ENCODE results near the gene ZNF678. TPM values are rescaled to one million over a fixed set of nuclear protein-coding genes. Genes with fewer than 3 reads are reported as not detected.
"Not testable (repeated sequence)": the region's sequence is repeated elsewhere in the genome, so short reads cannot be mapped to it uniquely, and the experiment has no call there.

The ZNF678 gene
- total RNA-seq, 2 donors from 2014 or later: 8.5 to 14.1 TPM

- Mint-ChIP-seq H3K9me3 (peaks cover 0 to 10% of the 10 kb centered on the region in 2 donors), H3K36me3 (peaks cover 8 to 37% of the 10 kb centered on the region in 2 donors), H3K27ac (no peak overlapping the region)
- no peak for ATAC-seq
- DNase-seq (ENCODE audit: low spot score in 2 of 2): no peak
Measured at GRCh38 chr1:227568593-227568992, 5.2 kb downstream of the ZNF678 start.

- peaks cover 15 to 40% of the 10 kb centered on the region in 2 donors for H3K9me3 Mint-ChIP-seq
- H3K36me3 Mint-ChIP-seq: peaks cover 36 to 51% of the 10 kb centered on the region in 2 donors
- DNase-seq (ENCODE audit: low spot score in 2 of 2) (no peak), ATAC-seq (no peak)
- H3K27ac Mint-ChIP-seq: no peak overlapping the region
Measured at GRCh38 chr1:227572752-227573151, 9.4 kb downstream of the ZNF678 start.

- ATAC-seq (no peak), DNase-seq (ENCODE audit: low spot score in 2 of 2) (no peak)
- H3K9me3 Mint-ChIP-seq: peaks cover 15 to 45% of the 10 kb centered on the region in 2 donors
- H3K36me3 Mint-ChIP-seq: peaks cover 49 to 62% of the 10 kb centered on the region in 2 donors
- no peak overlapping the region for H3K27ac Mint-ChIP-seq
Measured at GRCh38 chr1:227574926-227575325, 11.6 kb downstream of the ZNF678 start.

GRCh38 chr1:227576189-227576588 is 12.8 kb downstream of the ZNF678 start:
- H3K27ac Mint-ChIP-seq: no peak overlapping the region
- peaks cover 15 to 46% of the 10 kb centered on the region in 2 donors for H3K9me3 Mint-ChIP-seq

GRCh38 chr1:227577500-227577899 is 14.1 kb downstream of the ZNF678 start:
- DNase-seq (ENCODE audit: low spot score in 2 of 2) (no peak), ATAC-seq (no peak)
- Mint-ChIP-seq H3K36me3 (peaks cover 49 to 57% of the 10 kb centered on the region in 2 donors), H3K27ac (no peak overlapping the region), H3K9me3 (peaks cover 15 to 46% of the 10 kb centered on the region in 2 donors)

More at GRCh38 chr1:227576189-227576588, 12.8 kb downstream of the ZNF678 start:
- H3K36me3 Mint-ChIP-seq: peaks cover 49 to 57% of the 10 kb centered on the region in 2 donors
- no peak for DNase-seq (ENCODE audit: low spot score in 2 of 2)
- no peak for ATAC-seq

- ATAC-seq (no peak), DNase-seq (ENCODE audit: low spot score in 2 of 2) (no peak)
- Mint-ChIP-seq H3K36me3 (peaks cover 23 to 37% of the 10 kb centered on the region in 2 donors), H3K27ac (no peak overlapping the region), H3K9me3 (peaks cover 13 to 28% of the 10 kb centered on the region in 2 donors)
Measured at GRCh38 chr1:227583354-227583753, 20.0 kb downstream of the ZNF678 start.

GRCh38 chr1:227586733-227587132 is 23.4 kb downstream of the ZNF678 start:
- DNase-seq (ENCODE audit: low spot score in 2 of 2): no peak
- H3K36me3 Mint-ChIP-seq: peaks cover 46 to 54% of the 10 kb centered on the region in 2 donors
- H3K9me3 Mint-ChIP-seq: peaks cover 21 to 24% of the 10 kb centered on the region in 2 donors
- ATAC-seq: no peak
- no peak overlapping the region for H3K27ac Mint-ChIP-seq

GRCh38 chr1:227587968-227588367 is 24.6 kb downstream of the ZNF678 start:
- DNase-seq (ENCODE audit: low spot score in 2 of 2): no peak
- no peak for ATAC-seq
- H3K9me3 Mint-ChIP-seq: peaks cover 21 to 24% of the 10 kb centered on the region in 2 donors
- peaks cover 55 to 58% of the 10 kb centered on the region in 2 donors for H3K36me3 Mint-ChIP-seq
- no peak overlapping the region for H3K27ac Mint-ChIP-seq

GRCh38 chr1:227588769-227589168 is 25.4 kb downstream of the ZNF678 start:
- not testable (repeated sequence) for H3K27ac Mint-ChIP-seq; DNase-seq (ENCODE audit: low spot score in 2 of 2); ATAC-seq
- peaks cover 59 to 63% of the 10 kb centered on the region in 2 donors for H3K36me3 Mint-ChIP-seq
- H3K9me3 Mint-ChIP-seq: peaks cover 22 to 29% of the 10 kb centered on the region in 2 donors

GRCh38 chr1:227589777-227590176 is 26.4 kb downstream of the ZNF678 start:
- not testable (repeated sequence) for ATAC-seq; H3K27ac Mint-ChIP-seq; DNase-seq (ENCODE audit: low spot score in 2 of 2)
- H3K36me3 Mint-ChIP-seq: peaks cover 53 to 62% of the 10 kb centered on the region in 2 donors
- peaks cover 19 to 24% of the 10 kb centered on the region in 2 donors for H3K9me3 Mint-ChIP-seq

- Mint-ChIP-seq H3K9me3 (peaks cover 33 to 35% of the 10 kb centered on the region in 2 donors), H3K36me3 (peaks cover 60 to 65% of the 10 kb centered on the region in 2 donors)
- not testable (repeated sequence) for DNase-seq (ENCODE audit: low spot score in 2 of 2); ATAC-seq; H3K27ac Mint-ChIP-seq
Measured at GRCh38 chr1:227596222-227596621, 32.9 kb downstream of the ZNF678 start.

- H3K36me3 Mint-ChIP-seq: peaks cover 50 to 59% of the 10 kb centered on the region in 2 donors
- no peak overlapping the region for H3K27ac Mint-ChIP-seq
- DNase-seq (ENCODE audit: low spot score in 2 of 2): no peak
- peaks cover 26 to 32% of the 10 kb centered on the region in 2 donors for H3K9me3 Mint-ChIP-seq
- ATAC-seq: no peak
Measured at GRCh38 chr1:227603327-227603726, 40.0 kb downstream of the ZNF678 start.

- no peak overlapping the region for H3K27ac Mint-ChIP-seq
- peaks cover 17 to 23% of the 10 kb centered on the region in 2 donors for H3K9me3 Mint-ChIP-seq
- DNase-seq (ENCODE audit: low spot score in 2 of 2): no peak
- no peak for ATAC-seq
- H3K36me3 Mint-ChIP-seq: peaks cover 41 to 50% of the 10 kb centered on the region in 2 donors
Measured at GRCh38 chr1:227604446-227604845, 41.1 kb downstream of the ZNF678 start.

- Mint-ChIP-seq H3K36me3 (peaks cover 45 to 50% of the 10 kb centered on the region in 2 donors), H3K9me3 (peaks cover 13 to 14% of the 10 kb centered on the region in 2 donors)
- ATAC-seq; DNase-seq (ENCODE audit: low spot score in 2 of 2); H3K27ac Mint-ChIP-seq: not testable (repeated sequence)
Measured at GRCh38 chr1:227606271-227606670, 42.9 kb downstream of the ZNF678 start.

- ATAC-seq (no peak), DNase-seq (ENCODE audit: low spot score in 2 of 2) (no peak)
- Mint-ChIP-seq H3K9me3 (peaks cover 13 to 16% of the 10 kb centered on the region in 2 donors), H3K27ac (no peak overlapping the region), H3K36me3 (peaks cover 54 to 57% of the 10 kb centered on the region in 2 donors)
Measured at GRCh38 chr1:227607336-227607898, 44.1 kb downstream of the ZNF678 start.

GRCh38 chr1:227612658-227613057 is 49.3 kb downstream of the ZNF678 start:
- Mint-ChIP-seq H3K27ac (peak overlapping the region in 1 of 2 donors; percentile 10), H3K9me3 (peaks cover 27 to 41% of the 10 kb centered on the region in 2 donors), H3K36me3 (peaks cover 68 to 73% of the 10 kb centered on the region in 2 donors)
- ATAC-seq (no peak), DNase-seq (ENCODE audit: low spot score in 2 of 2) (no peak)

- DNase-seq (ENCODE audit: low spot score in 2 of 2) (no peak), ATAC-seq (no peak)
- Mint-ChIP-seq H3K27ac (peak overlapping the region in 1 of 2 donors; percentile 56), H3K9me3 (peaks cover 33 to 45% of the 10 kb centered on the region in 2 donors), H3K36me3 (peaks cover 75 to 81% of the 10 kb centered on the region in 2 donors)
Measured at GRCh38 chr1:227613526-227613925, 50.2 kb downstream of the ZNF678 start.

- Mint-ChIP-seq H3K27ac (no peak overlapping the region), H3K9me3 (peaks cover 44 to 53% of the 10 kb centered on the region in 2 donors), H3K36me3 (peaks cover 78 to 79% of the 10 kb centered on the region in 2 donors)
- DNase-seq (ENCODE audit: low spot score in 2 of 2) (no peak), ATAC-seq (no peak)
Measured at GRCh38 chr1:227621211-227621610, 57.9 kb downstream of the ZNF678 start.
